T-helper 17 cell (primary cell): ENCODE data around the gene TFDP3. TPM values are rescaled to one million over a fixed set of nuclear protein-coding genes. Genes with fewer than 3 reads are reported as not detected.

Experiments
- ATAC-seq: fragments of 150-1000 bp; cut with Tn5 transposase; 2 replicates; pipeline ENCODE4 v1.10.0; 2021; ENCODE audit warnings: mild to moderate bottlenecking, moderate library complexity
- DNase-seq, 3 donors: peaks; one replicate each; pipeline versions ENCODE4 v3.0.0 to v3.0.0-alpha.2; 2020 to 2021
- H3K9me3 ChIP-seq: one replicate; pipeline ENCODE4 v1.7.0; 2013; ENCODE audit warnings: low read length, mild to moderate bottlenecking; ENCODE audit not compliant: control insufficient read depth, poor library complexity, severe bottlenecking
- H3K27ac Mint-ChIP-seq: one replicate; pipeline ENCODE4 v1.8.0; 2022; ENCODE audit warnings: mild to moderate bottlenecking, moderate library complexity, mixed read lengths
- H3K27me3 Mint-ChIP-seq: one replicate; pipeline ENCODE4 v1.8.0; 2022; ENCODE audit warnings: mixed read lengths
- H3K36me3 Mint-ChIP-seq: one replicate; pipeline ENCODE4 v1.8.0; 2022; ENCODE audit warnings: low read depth, mixed read lengths
- H3K4me1 Mint-ChIP-seq: one replicate; pipeline ENCODE4 v1.8.0; 2022; ENCODE audit warnings: mild to moderate bottlenecking, mixed read lengths
- H3K4me3 Mint-ChIP-seq: one replicate; pipeline ENCODE4 v1.8.0; 2022; ENCODE audit warnings: mild to moderate bottlenecking, moderate library complexity, mixed read lengths
- total RNA-seq, 4 donors: library from RNA in 2 of 4; stranded (reverse) in 2 of 4; gene quantifications; one replicate each; pipeline ENCODE4 v1.2.3 and lab custom pipeline; 2022 to 2026

The TFDP3 gene, protein sequence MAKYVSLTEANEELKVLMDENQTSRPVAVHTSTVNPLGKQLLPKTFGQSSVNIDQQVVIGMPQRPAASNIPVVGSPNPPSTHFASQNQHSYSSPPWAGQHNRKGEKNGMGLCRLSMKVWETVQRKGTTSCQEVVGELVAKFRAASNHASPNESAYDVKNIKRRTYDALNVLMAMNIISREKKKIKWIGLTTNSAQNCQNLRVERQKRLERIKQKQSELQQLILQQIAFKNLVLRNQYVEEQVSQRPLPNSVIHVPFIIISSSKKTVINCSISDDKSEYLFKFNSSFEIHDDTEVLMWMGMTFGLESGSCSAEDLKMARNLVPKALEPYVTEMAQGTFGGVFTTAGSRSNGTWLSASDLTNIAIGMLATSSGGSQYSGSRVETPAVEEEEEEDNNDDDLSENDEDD
- total RNA-seq (not detected), total RNA-seq (lab: John Stamatoyannopoulos, UW) (0 reads per million in 2 donors)

- H3K9me3 ChIP-seq, result no peaks in the 10 kb centered on the region
Observed at GRCh38 chrX:133218329-133218728, at the start of gene TFDP3. TFDP3 (minus strand) TSS chrX:133218354; CDS start chrX:133218259, 95 bp downstream.

GRCh38 chrX:133267621-133268020 is 49.5 kb upstream of the TFDP3 start:
- Mint-ChIP-seq H3K4me1 (no peaks in the 10 kb centered on the region), H3K27ac (no peak overlapping the region), H3K4me3 (no peak overlapping the region), H3K27me3 (peaks cover 11% of the 10 kb centered on the region), H3K36me3 (no peaks in the 10 kb centered on the region)
- DNase-seq, result no peak
- ATAC-seq, result no peak
- no peaks in the 10 kb centered on the region for H3K9me3 ChIP-seq

More at GRCh38 chrX:133218329-133218728, at the start of gene TFDP3:
- no peak for ATAC-seq
- Mint-ChIP-seq H3K4me1 (no peaks in the 10 kb centered on the region), H3K36me3 (no peaks in the 10 kb centered on the region), H3K27me3 (no peaks in the 10 kb centered on the region), H3K27ac (no peak within 1 kb of the TSS), H3K4me3 (no peak within 1 kb of the TSS)
- DNase-seq, result no peak

DNA sequence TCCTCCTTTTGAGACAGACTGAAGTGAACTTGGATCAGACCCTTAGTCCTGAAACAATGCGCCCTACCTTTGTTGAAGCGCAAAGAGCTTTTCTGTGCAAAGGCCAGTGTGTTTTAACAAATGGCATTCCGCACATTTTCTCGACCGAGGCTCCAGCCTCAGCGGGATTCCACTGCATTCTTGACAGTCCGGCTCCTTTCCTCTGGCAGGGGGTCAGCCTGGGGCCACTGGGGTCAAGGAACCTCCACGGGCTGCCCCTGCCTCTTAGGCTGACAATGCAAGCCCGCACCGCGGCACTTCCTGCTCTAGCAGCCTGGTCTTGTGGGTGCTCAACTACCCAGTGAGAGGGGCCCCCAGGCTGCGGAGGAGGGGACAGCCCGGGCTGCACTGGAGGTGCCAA is 47.2 kb upstream of the TFDP3 start:
- no peaks in the 10 kb centered on the region for H3K9me3 ChIP-seq
- Mint-ChIP-seq H3K27ac (no peak overlapping the region), H3K27me3 (peaks cover 6% of the 10 kb centered on the region), H3K36me3 (no peaks in the 10 kb centered on the region), H3K4me3 (no peak overlapping the region), H3K4me1 (no peaks in the 10 kb centered on the region)
- ATAC-seq, result no peak
- DNase-seq, result no peak

GRCh38 chrX:133258481-133258880 is 40.3 kb upstream of the TFDP3 start:
- ATAC-seq, result no peak
- Mint-ChIP-seq H3K4me3 (no peak overlapping the region), H3K4me1 (no peaks in the 10 kb centered on the region), H3K36me3 (no peaks in the 10 kb centered on the region), H3K27me3 (no peaks in the 10 kb centered on the region), H3K27ac (no peak overlapping the region)
- no peak for DNase-seq
- H3K9me3 ChIP-seq, result no peaks in the 10 kb centered on the region

- ATAC-seq (no peak), DNase-seq (no peak)
- peaks cover 3% of the 10 kb centered on the region for H3K36me3 Mint-ChIP-seq
- H3K4me3 Mint-ChIP-seq, result no peak overlapping the region
- no peaks in the 10 kb centered on the region for H3K27me3 Mint-ChIP-seq
- H3K27ac Mint-ChIP-seq, result no peak overlapping the region
- H3K9me3 ChIP-seq, result no peaks in the 10 kb centered on the region
- H3K4me1 Mint-ChIP-seq, result no peaks in the 10 kb centered on the region
Observed at GRCh38 chrX:133254666-133255065, 36.5 kb upstream of the TFDP3 start.

GRCh38 chrX:133251204-133251603 is 33.0 kb upstream of the TFDP3 start:
- no peaks in the 10 kb centered on the region for H3K9me3 ChIP-seq
- peaks cover 3% of the 10 kb centered on the region for H3K36me3 Mint-ChIP-seq
- no peaks in the 10 kb centered on the region for H3K27me3 Mint-ChIP-seq
- DNase-seq (no peak), ATAC-seq (no peak)
- H3K4me1 Mint-ChIP-seq, result no peaks in the 10 kb centered on the region
- H3K4me3 Mint-ChIP-seq, result no peak overlapping the region
- no peak overlapping the region for H3K27ac Mint-ChIP-seq

DNA sequence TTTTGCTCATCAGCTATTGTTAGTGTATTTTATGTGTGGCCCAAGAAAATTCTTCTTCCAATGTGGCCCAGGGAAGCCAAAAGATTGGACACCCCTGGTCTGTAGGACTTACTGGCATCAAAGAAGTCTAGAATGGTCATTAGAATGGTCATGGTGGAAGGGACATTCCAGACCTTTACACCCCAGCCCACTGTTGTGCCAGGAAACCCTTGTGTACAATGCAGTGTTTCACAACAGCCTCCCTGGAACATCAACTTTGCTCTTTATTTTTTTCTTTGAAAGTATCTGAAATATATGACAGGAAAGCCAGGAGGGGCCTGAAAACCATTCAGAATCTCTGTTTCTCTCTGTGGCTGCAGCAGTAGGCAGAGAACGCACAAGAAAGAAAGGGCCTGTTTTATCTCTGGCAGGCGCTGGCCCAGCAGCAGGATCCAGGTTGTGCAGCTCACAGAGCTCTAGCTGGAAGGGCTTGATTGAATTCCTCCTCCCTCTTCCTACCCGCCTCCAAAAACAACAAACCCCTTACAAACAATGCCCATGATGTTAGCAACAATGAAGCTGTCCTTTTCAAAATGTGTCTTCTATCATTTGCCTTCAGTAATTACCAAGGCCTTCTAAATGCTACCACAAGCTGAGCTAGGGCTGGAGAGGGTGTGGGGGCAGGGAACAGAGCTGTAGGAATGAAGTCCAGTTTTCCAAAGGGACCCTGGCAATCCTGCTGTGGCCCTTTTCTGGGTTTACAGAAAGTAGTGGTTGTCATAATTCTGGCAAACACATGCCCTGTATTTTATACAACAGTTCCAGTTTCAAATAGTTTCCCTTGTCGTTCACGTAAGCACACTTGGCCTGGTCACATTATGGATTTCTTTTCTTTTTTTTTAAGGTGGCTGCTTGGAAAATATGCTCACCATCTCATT is 32.3 kb upstream of the TFDP3 start:
- no peaks in the 10 kb centered on the region for H3K9me3 ChIP-seq
- H3K36me3 Mint-ChIP-seq, result peaks cover 3% of the 10 kb centered on the region

DNA sequence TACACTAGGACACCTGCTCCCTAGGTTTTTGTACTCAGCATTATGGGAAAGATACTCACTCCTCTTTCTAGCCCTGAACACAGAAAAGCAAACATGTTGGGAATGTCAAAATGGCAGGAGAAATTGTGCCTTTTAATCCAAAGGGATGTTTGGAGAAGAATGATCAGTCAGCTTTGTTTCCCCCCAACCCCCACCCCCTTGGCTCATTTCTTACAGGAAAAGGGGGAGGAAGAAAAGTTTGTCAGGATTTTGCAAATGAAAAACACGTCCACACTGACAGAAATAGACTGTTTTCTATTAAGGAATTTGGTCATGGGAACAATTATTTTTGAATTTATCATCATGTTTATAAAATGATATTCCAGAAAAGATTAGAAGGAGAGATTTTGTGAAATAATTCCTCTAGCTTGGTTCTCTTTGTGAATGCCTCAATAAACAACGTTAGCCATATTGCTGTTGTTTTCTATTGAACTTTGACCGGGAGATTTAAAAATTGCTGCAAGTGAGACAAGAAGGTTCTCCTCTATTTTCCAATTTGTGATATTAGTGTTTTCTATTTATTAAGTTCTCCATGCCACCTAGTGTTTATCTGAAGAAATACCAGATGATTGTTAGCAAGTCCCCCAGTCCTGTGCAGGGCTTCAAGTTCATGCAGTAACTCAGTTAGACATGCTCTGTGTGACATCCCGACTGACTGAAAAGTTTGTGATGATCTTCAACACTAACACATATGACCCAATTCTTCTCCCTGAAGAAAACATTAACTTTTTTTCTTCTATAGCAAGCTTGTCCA is 31.3 kb upstream of the TFDP3 start:
- no peaks in the 10 kb centered on the region for H3K27me3 Mint-ChIP-seq
- no peak overlapping the region for H3K4me3 Mint-ChIP-seq
- no peaks in the 10 kb centered on the region for H3K4me1 Mint-ChIP-seq
- no peak overlapping the region for H3K27ac Mint-ChIP-seq
- no peaks in the 10 kb centered on the region for H3K9me3 ChIP-seq
- H3K36me3 Mint-ChIP-seq, result peaks cover 3% of the 10 kb centered on the region
- no peak for ATAC-seq
- DNase-seq, result no peak

More for the DNA sequence above, 32.3 kb upstream of the TFDP3 start:
- ATAC-seq (no peak), DNase-seq (no peak)
- Mint-ChIP-seq H3K27ac (no peak overlapping the region), H3K4me1 (no peaks in the 10 kb centered on the region), H3K27me3 (no peaks in the 10 kb centered on the region), H3K4me3 (no peak overlapping the region)

GRCh38 chrX:133248177-133248576 is 30.0 kb upstream of the TFDP3 start:
- Mint-ChIP-seq H3K4me1 (no peaks in the 10 kb centered on the region), H3K4me3 (no peak overlapping the region), H3K27me3 (no peaks in the 10 kb centered on the region), H3K36me3 (peaks cover 3% of the 10 kb centered on the region), H3K27ac (no peak overlapping the region)
- ATAC-seq (no peak), DNase-seq (no peak)
- H3K9me3 ChIP-seq, result no peaks in the 10 kb centered on the region

- Mint-ChIP-seq H3K27ac (no peak overlapping the region), H3K4me1 (no peaks in the 10 kb centered on the region)
Observed at GRCh38 chrX:133246921-133247320, 28.8 kb upstream of the TFDP3 start.

DNA sequence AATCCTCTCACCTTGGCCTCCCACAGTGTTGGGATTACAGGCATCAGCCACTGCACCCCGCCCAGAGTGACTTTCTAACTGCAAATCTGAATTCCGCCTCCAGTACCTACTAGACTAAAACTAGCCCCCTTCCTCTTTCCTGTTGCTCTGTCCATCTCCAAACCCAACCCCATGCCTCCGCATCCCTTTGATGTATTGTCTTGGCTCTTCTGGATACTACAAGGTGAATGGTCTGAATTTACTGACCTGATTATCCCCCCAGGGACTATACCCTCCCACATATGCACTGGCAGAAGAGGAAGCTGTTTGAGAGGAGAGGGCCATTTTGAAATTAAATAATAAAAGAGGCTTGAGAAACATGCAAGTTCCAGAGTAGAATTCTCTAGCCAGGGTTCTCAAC is 17.7 kb upstream of the TFDP3 start:
- DNase-seq, result no peak
- H3K27me3 Mint-ChIP-seq, result peaks cover 18% of the 10 kb centered on the region
- no peaks in the 10 kb centered on the region for H3K4me1 Mint-ChIP-seq
- no peaks in the 10 kb centered on the region for H3K36me3 Mint-ChIP-seq
- no peak overlapping the region for H3K27ac Mint-ChIP-seq
- no peak for ATAC-seq
- H3K4me3 Mint-ChIP-seq, result no peak overlapping the region
- no peaks in the 10 kb centered on the region for H3K9me3 ChIP-seq

More at GRCh38 chrX:133246921-133247320, 28.8 kb upstream of the TFDP3 start:
- Mint-ChIP-seq H3K36me3 (peaks cover under 1% of the 10 kb centered on the region), H3K4me3 (no peak overlapping the region), H3K27me3 (no peaks in the 10 kb centered on the region)
- no peaks in the 10 kb centered on the region for H3K9me3 ChIP-seq
- no peak for ATAC-seq
- DNase-seq, result no peak

GRCh38 chrX:133232331-133232730 is 14.2 kb upstream of the TFDP3 start:
- Mint-ChIP-seq H3K4me1 (no peaks in the 10 kb centered on the region), H3K36me3 (no peaks in the 10 kb centered on the region), H3K27me3 (peaks cover 11% of the 10 kb centered on the region), H3K27ac (no peak overlapping the region), H3K4me3 (no peak overlapping the region)
- no peak for DNase-seq
- no peaks in the 10 kb centered on the region for H3K9me3 ChIP-seq
- no peak for ATAC-seq

DNA sequence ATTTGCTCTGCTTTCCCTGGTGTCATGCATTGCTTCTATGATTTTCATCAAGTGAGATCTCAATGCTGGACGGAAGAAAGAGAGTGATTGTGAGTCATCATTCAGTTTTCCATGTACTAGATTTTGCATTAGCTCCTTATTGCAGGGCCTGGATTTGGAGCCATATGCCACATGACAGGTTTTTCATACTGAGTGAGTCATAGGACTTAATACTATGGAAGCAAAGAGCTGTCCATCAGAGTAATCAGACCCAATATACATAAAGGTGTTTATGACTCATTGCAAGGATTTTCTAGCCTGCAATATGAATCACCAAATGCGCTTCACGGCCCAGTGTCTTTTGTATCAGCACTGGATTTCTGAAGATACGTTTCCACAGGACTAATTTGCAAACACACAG is 11.2 kb upstream of the TFDP3 start:
- DNase-seq (no peak), ATAC-seq (no peak)
- H3K9me3 ChIP-seq, result no peaks in the 10 kb centered on the region
- Mint-ChIP-seq H3K27me3 (peaks cover 5% of the 10 kb centered on the region), H3K4me3 (no peak overlapping the region), H3K4me1 (no peaks in the 10 kb centered on the region), H3K27ac (no peak overlapping the region), H3K36me3 (no peaks in the 10 kb centered on the region)
